Measurements from ENCODE around the gene HDAC4.

HDAC4 gene

DNA sequence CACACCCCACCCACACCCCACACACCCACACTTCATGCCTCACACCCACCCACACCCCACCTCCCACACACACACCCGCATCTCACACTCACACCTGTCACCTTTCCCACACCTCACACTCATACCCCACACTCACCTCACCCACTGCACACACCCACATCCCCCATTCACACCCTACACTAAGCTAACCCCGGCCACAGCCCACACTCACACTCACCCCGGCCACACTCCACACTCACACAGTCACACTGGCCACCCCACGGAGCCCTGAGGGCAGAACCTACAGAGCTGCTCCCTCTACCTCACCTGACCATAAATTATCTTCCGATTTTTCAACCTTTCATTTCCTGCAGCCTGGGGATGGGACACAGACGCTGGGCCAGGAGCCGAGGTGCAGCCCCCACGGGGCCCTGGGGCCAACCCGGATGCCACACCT lies 241.3 kb downstream of the HDAC4 start:
- DNase-seq, result no peak

DNA sequence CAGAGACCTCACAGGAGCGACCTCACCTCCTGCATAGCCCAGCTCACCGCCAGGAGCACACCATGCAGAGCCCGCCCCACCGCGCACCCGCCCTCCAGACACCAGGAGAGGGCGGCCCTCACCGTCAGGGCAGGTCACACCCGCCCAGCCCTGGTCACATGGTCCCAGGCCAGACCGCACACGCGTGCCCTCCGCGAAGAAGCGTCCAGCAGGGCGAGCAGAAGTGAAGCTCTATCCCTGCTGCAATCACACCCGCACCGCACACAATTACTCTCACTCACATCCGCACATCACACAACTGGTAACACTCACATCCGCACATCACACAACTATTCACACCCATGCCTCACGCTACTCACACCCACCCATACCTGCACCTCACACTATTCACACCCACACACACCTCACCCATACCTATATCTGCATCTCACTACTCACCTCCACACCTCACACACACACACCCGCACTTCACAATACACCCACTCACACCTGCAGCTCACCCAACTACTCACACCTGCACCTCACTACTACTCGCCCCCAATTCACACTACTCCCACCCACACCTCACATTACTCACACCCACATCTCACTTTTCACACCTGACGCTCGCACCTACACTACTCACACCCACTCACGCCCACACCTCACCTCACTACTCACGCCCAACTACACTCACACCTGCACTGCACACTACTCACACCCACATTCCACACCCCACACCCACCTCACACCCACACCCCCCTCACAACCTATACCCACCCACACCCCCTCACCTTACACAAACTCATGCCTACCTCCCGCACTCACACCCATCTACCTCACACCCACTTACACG lies 242.0 kb downstream of the HDAC4 start:
- DNase-seq, result no peak

DNA sequence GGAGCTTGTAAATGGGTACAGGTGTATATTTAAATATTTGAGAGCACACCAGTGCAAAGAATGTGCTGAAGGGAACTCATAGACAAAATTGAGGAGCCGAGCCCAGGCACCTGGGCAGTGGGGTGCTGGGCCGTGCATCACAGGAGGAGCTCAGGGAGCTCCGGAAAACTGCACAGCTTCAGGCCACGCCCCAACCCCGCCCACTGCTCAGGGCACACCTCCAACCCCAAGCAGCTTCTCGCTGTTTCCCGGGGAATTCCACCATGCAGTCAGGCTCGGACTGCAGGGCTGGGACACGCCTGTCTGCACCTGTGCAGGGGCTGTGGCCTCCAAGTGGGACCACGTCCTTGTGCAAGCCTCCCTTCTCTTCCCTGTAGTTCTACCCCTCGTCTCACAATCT lies 243.0 kb downstream of the HDAC4 start:
- DNase-seq, result no peak

DNA sequence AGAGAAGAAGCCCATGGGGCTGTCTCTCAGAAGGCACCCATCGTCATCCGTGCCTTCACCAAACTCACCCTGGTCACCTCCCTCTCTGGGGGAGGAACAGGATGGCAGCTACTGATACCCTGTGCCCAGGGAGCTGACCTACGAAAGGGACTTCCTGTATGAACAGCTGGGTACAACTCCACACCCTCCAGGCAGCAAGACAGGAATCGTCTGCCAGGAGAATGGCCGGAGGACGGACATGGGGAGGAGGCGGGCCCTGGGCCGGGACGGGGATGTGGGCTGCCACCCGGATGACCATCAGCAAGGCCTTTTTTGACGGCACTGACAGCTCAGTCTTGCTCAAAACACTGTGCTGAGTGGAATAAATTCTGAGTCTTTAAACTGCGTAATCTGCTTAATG lies 243.6 kb downstream of the HDAC4 start:
- DNase-seq, result no peak

DNA sequence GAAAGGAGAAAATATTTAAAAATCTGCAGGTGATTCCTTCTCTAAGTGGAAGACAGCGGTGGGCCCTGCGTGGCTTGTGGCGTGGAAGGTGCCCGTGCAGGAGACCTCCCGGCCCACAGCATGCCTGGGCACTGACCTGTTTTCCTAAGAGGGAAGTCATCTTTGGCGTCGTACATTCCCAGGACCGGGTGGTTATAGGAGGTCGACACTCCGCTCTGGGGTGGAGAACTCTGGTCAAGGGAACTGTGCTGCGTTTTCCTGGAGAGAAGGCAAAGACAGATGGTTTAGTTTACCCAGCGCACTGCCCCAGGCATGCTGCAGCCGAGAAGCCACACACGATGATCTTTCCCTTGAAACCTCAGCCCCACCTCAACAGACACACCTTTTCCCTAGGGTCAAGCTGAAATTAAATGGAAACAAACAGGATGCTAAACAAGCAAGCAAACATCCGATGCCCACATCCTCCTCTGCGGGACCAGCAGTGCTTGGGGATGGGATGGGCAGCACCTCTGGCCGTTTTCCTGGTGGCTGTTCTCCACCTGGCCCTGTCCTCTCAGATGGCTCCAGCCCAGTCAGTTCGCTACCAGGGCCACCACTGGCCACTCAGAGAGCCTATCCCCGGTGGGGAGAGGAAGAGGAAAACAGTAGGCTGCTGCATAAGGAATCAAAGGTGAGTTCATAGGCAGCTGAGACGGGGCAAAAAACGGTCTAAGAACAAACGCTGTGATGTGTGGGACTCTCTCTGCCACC lies 244.1 kb downstream of the HDAC4 start:
- no peak for DNase-seq

DNA sequence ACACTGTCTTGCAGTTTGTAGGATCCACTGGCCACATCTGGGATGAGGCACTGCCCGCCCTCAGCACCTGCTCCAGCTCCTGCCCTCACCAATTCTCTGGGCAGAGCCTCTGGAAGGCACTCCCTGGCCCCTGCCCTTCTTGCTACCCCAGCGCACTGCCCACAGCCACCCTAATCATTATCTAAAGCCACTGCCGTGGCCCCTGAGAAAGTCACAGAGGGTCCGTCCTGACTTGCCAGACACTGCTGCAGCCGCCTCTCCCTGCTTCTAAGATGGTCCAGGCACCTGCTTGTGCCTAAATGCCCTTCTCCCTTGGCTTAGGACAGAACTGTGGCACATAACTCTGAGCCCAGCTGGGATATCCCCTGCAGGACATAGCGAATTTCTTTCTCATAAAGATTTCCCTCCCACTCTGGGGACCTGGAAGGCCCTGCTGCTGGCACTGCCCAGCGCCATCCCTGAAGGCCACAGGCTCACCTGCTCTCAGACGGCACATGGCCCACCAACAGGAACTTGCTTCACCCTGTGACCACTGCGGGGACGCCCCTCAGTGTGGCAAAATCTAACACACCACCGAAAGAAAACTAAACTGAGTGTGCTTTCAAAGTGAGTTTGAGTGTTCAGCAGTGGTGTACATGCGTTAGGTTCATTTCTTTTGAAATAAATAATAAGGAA lies 244.9 kb downstream of the HDAC4 start:
- no peak for DNase-seq

DNA sequence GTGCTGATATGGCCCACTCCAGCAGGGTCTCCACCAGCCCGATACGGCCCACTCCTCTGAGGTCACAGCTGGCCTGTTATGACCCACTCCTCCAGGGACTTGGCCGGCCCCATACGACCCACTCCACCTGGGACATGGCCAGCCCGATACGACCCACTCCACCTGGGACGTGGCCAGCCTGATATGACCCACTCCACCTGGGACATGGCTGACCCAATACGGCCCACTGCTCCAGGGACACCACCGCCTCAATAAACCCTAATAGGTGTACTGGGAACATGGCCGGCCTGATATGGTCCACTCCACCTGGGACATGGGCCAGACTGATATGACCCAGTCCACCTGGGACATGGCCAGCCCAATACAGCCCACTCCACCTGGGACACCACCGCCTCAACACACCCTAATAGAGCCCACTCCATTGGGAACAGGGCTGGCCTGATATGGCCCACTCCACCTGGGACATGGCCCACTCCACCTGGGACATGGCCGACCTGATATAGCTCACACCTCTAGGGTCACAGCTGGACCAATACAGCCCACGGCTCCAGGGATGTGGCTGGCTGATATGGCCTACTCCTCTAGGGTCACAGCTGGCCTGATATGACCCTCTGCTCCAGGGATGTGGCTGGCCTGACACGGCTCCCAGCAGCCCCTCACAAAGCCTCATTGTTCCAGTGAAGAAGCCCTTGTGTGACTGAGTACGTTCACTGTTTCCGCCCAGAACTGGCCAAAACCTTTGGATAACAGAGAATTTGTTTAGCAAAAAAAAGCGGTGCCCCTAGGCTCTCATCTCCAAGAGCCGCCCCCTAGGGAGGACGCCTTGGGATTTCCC lies 245.6 kb downstream of the HDAC4 start:
- DNase-seq, result no peak

DNA sequence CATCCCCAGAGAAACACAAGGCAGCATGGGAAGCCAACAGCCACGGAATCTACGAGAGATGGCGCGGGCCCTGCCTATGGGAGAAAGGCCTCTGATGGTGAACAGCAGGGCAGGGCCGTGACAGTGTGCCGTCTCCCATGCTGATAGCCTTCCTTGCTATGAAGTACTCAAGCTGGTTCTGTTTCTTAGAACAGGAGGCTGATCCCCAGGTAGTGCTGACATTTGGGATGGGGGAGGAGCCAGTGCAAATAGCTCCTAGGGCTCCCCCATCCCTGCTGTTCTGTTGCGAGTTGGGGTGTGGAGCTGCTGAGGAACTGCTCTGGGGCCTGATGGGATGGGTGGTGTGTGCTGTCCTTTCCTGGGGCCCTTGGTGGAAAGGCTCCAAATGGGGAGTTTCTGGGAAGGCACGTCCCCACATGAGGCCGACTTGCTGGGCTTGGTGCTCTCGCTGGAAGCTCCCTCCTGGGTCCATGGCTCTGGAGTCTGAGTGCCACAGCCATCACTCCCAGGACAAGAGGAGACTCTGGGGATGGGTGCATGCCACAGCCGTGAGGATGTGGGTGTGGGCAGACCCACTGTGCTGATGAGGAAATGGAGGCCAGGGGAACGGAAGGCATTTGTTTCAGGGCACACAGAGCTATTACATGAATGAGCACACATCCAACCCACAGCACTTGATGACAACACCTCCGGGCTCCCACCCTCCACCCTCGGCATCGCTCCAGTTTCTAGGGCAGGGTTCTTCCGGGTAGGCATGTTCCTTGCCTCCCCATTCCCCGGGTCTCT lies 246.8 kb downstream of the HDAC4 start:
- DNase-seq, result no peak

DNA sequence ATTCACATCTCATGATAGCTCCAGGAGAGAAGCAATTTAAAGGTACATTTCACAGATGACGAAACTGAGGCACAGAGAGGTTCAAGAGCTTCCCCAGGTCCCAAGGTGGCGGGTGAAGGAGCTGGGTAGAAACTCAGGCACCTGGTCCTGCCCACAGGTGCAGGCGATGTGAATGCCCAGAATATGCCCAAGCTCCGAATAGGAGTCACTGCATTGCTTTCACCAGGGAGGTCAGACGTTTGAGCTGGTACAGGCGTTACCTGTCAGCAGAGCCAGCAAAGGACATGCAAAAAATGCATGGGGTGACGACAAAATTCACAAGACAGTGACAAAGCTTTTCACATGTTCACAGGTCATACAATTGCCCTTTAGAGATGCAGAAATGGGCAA lies 247.9 kb downstream of the HDAC4 start:
- no peak for DNase-seq

DNA sequence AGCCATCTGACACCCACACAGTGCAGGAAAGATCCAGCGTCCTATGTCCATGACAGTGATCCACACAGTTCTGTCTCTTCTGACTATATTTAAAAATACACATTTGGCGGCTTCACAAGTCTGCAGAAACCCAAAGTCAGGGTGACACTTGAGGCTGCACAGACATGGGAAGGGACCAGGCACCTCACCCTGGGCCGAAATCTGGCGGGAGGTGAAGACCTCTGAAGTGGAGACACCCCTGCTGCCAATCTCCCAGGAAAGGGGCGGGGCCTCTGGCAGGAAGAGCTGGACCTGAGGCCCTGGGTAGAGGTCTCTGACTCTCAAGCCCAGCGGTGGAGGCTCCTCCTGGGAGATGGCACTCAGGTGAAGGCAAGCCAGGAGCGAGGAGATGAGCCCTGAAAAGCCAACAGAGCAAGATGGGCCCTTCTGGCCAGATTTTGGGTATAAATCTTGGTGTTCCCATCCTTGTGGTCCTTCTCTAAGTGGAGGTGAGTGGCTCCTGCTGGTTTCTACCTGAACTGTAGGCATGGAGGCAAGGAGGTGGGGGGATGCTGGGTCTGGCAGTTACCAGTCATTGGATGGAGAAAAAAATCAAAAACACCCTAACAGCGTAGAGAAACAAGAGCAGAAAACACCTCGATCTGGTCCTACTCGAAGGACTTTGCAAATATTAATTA lies 248.4 kb downstream of the HDAC4 start:
- DNase-seq, result no peak

DNA sequence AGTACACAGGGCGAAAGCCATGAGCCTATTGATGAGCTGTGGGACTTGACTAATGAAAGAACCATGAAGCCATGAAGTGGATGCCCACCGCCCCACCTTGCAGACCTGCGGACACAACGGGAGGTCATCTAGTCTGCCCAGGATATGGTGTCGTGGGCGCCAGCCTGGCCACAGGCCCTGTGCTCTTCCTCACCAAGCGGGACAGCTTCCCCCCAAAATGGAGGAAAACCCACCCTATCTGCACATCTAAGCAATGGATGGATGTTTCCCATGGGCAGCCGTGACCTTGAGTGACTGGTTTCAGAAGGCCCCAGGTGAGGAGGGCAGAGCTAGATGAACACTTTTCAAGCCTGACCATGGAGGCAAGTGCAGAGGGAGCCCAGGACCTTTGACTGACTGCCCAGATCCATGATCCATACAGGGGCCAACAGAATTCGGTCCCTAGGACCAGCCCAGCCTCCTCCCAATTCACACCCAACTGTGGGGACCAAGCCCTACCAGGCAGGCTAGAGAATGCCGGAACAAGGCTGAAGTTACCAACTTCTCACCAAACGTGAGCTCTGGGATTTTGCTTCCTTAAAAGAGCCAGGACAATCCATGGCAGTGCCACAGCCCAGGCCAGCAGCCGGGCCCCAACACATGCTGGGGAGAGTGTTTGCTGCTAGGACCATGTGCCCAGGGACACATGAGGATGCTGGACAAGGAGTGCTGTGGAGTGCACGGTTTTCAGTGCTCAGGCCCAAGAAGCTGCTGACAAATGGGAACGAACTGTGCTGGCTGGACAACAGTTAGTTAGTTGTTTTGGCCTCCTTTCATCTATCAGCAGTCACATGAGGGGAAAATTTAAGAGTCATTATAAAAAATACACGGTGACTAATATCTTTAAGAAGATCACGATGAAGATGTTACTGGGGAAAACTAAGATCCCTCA lies 249.4 kb downstream of the HDAC4 start:
- DNase-seq, result no peak

DNA sequence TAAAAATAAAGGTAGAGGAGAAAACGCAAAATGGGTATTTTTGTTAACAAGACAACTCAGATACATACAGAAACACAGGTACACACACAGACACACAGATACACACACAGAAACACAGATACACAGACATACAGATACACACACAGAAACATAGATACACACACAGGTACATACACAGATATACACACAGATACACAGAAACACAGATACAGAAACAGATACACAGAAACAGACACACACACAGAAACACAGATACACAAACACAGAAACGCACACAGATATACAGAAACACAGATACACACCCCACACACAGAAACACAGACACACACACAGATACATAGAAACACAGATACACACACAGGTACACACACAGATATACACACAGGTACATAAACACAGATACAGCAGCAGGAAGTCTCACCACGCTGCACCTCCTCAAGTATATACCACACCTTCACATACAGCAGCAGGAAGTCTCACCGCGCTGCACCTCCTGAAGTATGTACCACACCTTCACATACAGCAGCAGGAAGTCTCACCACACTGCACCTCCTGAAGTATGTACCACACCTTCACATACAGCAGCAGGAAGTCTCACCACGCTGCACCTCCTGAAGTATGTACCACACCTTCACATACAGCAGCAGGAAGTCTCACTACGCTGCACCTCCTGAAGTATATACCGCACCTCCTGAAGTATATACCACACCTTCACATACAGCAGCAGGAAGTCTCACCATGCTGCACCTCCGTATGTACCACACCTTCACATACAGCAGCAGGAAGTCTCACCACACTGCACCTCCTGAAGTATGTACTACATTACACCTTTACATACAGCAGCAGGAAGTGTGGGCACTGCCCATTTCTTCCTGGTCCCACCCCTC lies 250.5 kb downstream of the HDAC4 start:
- no peak for DNase-seq

DNA sequence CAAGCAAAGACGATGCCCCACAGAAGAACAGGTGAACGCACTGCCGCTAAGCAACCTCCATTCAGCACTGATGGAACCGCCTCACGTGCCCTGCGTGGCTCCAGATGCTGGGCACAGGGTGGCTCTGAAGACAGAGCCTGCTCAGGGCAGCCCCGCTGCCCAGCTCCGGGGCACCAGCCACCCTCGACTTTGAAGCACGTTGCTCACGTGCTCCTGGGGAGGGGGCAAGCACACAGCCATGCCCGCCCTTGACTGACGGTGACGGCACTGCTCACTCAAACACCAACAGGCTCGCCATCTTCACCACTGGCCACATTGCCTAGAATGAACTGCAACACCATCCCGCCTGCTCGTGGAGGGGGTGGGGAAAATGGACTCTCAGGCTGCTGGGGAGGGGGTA lies 251.3 kb downstream of the HDAC4 start:
- DNase-seq, result no peak

DNA sequence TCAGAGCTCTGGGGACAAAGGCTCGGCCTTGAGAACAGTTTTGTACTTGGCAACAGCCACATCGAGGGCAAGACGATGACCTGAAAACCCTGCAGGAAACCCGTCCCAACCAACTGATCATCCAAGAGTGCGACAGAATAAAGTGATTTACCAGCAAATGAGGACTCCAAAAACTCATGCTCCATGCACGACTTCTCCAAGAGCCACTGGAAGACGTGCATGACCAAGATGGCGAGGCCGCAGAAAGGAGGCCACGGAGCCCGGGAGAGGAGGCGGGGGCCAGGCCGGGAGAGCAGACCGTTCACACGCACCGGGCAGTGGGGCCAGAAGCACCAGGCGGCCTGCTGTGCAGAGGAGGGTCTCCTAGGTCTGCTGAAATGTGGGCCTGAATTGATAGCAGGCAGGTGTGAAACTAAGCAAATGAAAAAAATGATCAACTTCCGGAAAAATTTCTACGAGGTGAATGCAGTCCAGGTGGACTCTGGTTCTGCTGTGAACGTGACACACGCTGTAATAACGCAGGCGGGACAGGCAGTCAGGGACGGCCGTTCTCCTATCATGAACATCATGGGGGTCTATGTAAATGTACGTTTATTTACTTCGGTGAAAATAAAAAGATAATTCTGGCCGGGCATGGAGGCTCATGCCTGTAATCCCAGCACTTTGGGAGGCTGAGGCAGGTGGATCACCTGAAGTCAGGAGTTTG lies 252.2 kb downstream of the HDAC4 start:
- no peak for DNase-seq

DNA sequence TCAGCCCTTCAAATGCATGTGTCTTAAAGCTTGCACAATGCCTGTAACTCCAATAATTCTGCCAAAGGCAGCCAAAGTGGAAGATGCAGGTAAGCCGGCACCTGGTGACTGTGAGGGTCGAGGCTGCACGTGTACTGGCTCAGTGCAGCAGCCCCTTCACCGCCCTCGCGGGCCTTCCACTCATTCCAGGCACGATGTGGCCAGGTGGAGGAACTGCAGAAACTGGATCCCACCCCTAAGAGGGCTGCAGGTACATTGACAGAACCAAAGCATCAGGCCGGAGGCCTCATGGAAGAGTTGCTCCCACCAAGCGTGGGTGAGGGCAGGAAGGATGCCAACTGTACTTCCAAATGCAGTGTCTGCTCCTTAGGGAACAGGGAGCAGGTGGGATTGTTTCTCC lies 253.4 kb downstream of the HDAC4 start:
- no peak for DNase-seq

DNA sequence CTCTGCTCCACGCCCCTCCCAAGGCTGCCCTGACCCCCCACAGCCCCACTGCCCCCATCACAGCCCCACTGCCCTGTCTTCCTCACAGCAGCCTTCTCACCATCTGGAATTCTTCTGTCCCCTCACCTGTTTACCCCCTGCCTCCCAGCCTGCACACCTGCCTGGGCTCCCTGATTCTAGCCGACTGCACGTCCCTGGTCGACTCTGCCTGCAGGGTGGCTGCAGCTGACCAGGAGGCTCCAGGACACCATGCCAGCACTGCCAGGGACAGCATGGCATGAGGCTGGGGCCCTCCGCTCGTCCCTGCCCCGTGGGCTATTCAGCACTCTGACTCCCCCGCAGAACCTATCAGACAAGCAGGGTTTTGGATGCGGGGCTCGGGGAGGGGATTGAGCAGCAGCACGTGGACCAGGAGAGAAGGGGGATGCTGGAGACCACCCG lies 254.1 kb downstream of the HDAC4 start:
- DNase-seq, result no peak

DNA sequence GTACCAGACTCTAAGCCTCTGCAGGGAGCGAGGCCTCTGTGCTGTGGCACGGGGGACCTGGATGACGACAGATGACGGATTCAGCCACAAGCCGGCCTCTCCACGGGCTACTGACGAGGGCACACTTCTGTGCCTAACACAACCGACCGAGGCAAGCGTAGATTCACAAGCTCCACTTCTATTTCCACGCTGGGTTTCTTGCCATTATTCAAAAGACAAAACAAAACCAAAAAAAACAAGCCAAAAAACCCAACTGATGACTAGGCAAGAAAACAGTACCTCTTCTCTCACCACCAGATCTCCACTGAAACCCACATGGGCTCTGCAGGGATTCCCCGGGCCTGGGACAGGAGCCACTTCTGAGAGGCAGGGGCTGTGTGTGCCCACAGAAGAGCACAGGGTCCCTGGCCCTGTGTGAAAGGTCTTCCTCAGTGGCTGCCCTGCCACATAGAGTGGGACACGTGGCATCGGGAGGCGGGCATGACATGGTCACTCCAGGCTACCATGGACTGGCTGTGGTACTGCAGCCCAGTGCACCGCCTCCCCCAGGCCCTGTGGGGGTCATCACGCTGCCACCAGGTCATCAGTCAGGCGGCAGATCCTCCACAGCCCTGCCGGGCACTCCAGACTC lies 254.7 kb downstream of the HDAC4 start:
- no peak for DNase-seq

DNA sequence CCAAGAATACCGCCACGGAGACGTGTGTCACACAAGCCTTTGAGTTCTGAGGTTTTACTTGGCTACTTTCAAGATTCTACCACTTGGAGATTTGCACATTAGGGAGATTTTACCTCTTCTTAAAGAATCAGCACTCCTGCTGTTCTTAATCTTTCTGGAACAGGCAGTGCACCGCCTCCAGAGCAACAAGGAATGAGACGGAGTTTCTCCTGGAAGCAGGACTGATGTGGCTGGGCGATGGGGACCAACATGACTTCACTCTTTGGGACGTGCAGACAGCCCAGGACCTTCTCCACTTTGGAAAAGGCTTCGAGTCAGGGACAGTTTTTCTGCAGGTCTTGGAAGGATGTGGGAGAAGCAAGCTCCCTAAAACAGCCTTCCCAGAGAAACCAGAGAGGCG lies 255.2 kb downstream of the HDAC4 start:
- no peak for DNase-seq
